RPMI7951 (cell line): ENCODE data around the gene PEMT. TPM values are rescaled to one million over a fixed set of nuclear protein-coding genes. Genes with fewer than 3 reads are reported as not detected.

Experiments
- total RNA-seq: library from RNA; depleted of rRNA; stranded (reverse); fragments of >200 nt; shearing (Covaris generic); gene quantifications from 2 replicates; pipeline ENCODE4 v1.2.3, GENCODE V29; 2014; rRNA removed

The PEMT gene
- total RNA-seq, 1 experiment from 2014 or later = 30.9 TPM

Other genes with a start within 250 kb of the PEMT start
- gene MED9, start 114.7 kb downstream of the PEMT start, total RNA-seq = 7.6 and 9.6 TPM in 2 replicates
- gene RASD1, start 95.3 kb downstream of the PEMT start, total RNA-seq = not detected in 2 replicates
- 2.8 and 3.2 TPM in 2 replicates for gene RAI1, start 89.8 kb upstream of the PEMT start, total RNA-seq
- 24.3 and 25.7 TPM in 2 replicates for gene SREBF1, start 245.3 kb upstream of the PEMT start, total RNA-seq